ENCODE measurements around the gene PLPPR2. TPM values are rescaled to one million over a fixed set of nuclear protein-coding genes. Genes with fewer than 3 reads are reported as not detected.
"Not testable (repeated sequence)": the region's sequence is repeated elsewhere in the genome, so short reads cannot be mapped to it uniquely, and the experiment has no call there.

Gene PLPPR2
- total RNA-seq, 1 donor from 2014 or later: 7.9 TPM

GRCh38 chr19:11400798-11401197, 45.6 kb downstream of the PLPPR2 start:
- Mint-ChIP-seq H3K4me1 (ENCODE audit: low read depth) (no peaks in the 10 kb centered on the region), H3K36me3 (ENCODE audit: insufficient read depth) (peaks cover 19% of the 10 kb centered on the region), H3K27me3 (no peaks in the 10 kb centered on the region), H3K27ac (no peak overlapping the region), H3K4me3 (ENCODE audit: low read depth) (no peak overlapping the region), H3K9me3 (ENCODE audit: low read depth) (no peaks in the 10 kb centered on the region)
- TF ChIP-seq CTCF (IDR thresholded peaks at IDR 0.05; ENCODE audit: unreplicated experiment): no peak
- no peak for DNase-seq (ENCODE audit: low spot score, unreplicated experiment)

- H3K36me3 Mint-ChIP-seq (ENCODE audit: insufficient read depth): peaks cover 17% of the 10 kb centered on the region
- H3K4me1 Mint-ChIP-seq (ENCODE audit: low read depth): no peaks in the 10 kb centered on the region
- TF ChIP-seq CTCF (IDR thresholded peaks at IDR 0.05; ENCODE audit: unreplicated experiment): no peak
- H3K9me3 Mint-ChIP-seq (ENCODE audit: low read depth): no peaks in the 10 kb centered on the region
- no peak overlapping the region for H3K4me3 Mint-ChIP-seq (ENCODE audit: low read depth)
- no peak overlapping the region for H3K27ac Mint-ChIP-seq
- no peak for DNase-seq (ENCODE audit: low spot score, unreplicated experiment)
- H3K27me3 Mint-ChIP-seq: no peaks in the 10 kb centered on the region
These were observed 46.7 kb downstream of the PLPPR2 start for GRCh38 chr19:11401808-11402543.

GRCh38 chr19:11404588-11405222, 49.5 kb downstream of the PLPPR2 start:
- Mint-ChIP-seq H3K27ac (no peak overlapping the region), H3K27me3 (no peaks in the 10 kb centered on the region), H3K9me3 (ENCODE audit: low read depth) (no peaks in the 10 kb centered on the region), H3K4me1 (ENCODE audit: low read depth) (no peaks in the 10 kb centered on the region), H3K4me3 (ENCODE audit: low read depth) (no peak overlapping the region), H3K36me3 (ENCODE audit: insufficient read depth) (peaks cover 17% of the 10 kb centered on the region)
- no peak for TF ChIP-seq CTCF (IDR thresholded peaks at IDR 0.05; ENCODE audit: unreplicated experiment)
- DNase-seq (ENCODE audit: low spot score, unreplicated experiment): no peak

GRCh38 chr19:11405846-11406643, 50.8 kb downstream of the PLPPR2 start:
- Mint-ChIP-seq H3K36me3 (ENCODE audit: insufficient read depth) (peaks cover 13% of the 10 kb centered on the region), H3K27ac (no peak overlapping the region), H3K4me1 (ENCODE audit: low read depth) (no peaks in the 10 kb centered on the region), H3K9me3 (ENCODE audit: low read depth) (no peaks in the 10 kb centered on the region), H3K27me3 (no peaks in the 10 kb centered on the region), H3K4me3 (ENCODE audit: low read depth) (no peak overlapping the region)
- DNase-seq (ENCODE audit: low spot score, unreplicated experiment): no peak
- TF ChIP-seq CTCF (IDR thresholded peaks at IDR 0.05; ENCODE audit: unreplicated experiment): no peak

GRCh38 chr19:11406703-11407236, 51.5 kb downstream of the PLPPR2 start:
- not testable (repeated sequence) for DNase-seq (ENCODE audit: low spot score, unreplicated experiment); H3K4me3 Mint-ChIP-seq (ENCODE audit: low read depth); H3K4me1 Mint-ChIP-seq (ENCODE audit: low read depth); H3K27me3 Mint-ChIP-seq; H3K9me3 Mint-ChIP-seq (ENCODE audit: low read depth); H3K27ac Mint-ChIP-seq
- H3K36me3 Mint-ChIP-seq (ENCODE audit: insufficient read depth): peaks cover 13% of the 10 kb centered on the region

Data from progenitor cell of endocrine pancreas (in vitro differentiated cells).